ENCODE data around the gene CCDC127.
"Not testable (repeated sequence)": the region's sequence is repeated elsewhere in the genome, so short reads cannot be mapped to it uniquely, and the experiment has no call there.

- not testable (repeated sequence) for TF ChIP-seq CTCF, POLR2A (IDR thresholded peaks at IDR 0.05)
Measured at GRCh38 chr5:243683-244367, 25.9 kb upstream of the CCDC127 start.
